BE2C (cell line): ENCODE data around the gene ASMTL.
"Not testable (repeated sequence)": the region's sequence is repeated elsewhere in the genome, so short reads cannot be mapped to it uniquely, and the experiment has no call there.

Experiments
- DNase-seq: peaks from one replicate; pipeline ENCODE4 v3.0.0-alpha.2; 2020
- H3K27me3 ChIP-seq: fragments of 250-450 bp; sonication (Bioruptor Pico); 2 replicates; pipeline ENCODE4 v1.5.1; 2020; ENCODE audit warnings: mild to moderate bottlenecking
- H3K36me3 ChIP-seq: fragments of 250-450 bp; sonication (Bioruptor Pico); 2 replicates; pipeline ENCODE4 v1.5.1; 2020; ENCODE audit warnings: mild to moderate bottlenecking
- H3K4me1 ChIP-seq: fragments of 250-450 bp; sonication (Bioruptor Pico); 2 replicates; pipeline ENCODE4 v1.5.1; 2020
- H3K4me3 ChIP-seq: 2 replicates; pipeline ENCODE4 v1.5.1; 2011; ENCODE audit warnings: low read depth, low read length
- H3K9me3 ChIP-seq: fragments of 250-450 bp; sonication (Bioruptor Pico); 2 replicates; pipeline ENCODE4 v1.5.1; 2020
- CTCF ChIP-seq: IDR thresholded peaks from 2 replicates; pipeline ENCODE4 v1.5.1; 2012; ENCODE audit warnings: mild to moderate bottlenecking, low read depth, low read length

The ASMTL gene

GRCh38 chrX:1435241-1435895, 17.3 kb downstream of the ASMTL start:
- Histone ChIP-seq H3K9me3 (no peaks in the 10 kb centered on the region), H3K4me3 (no peak overlapping the region), H3K27me3 (no peaks in the 10 kb centered on the region), H3K4me1 (no peaks in the 10 kb centered on the region), H3K36me3 (no peaks in the 10 kb centered on the region)
- no peak for TF ChIP-seq CTCF
- no peak for DNase-seq

GRCh38 chrX:1434871-1435240, 17.9 kb downstream of the ASMTL start:
- Histone ChIP-seq H3K4me3 (no peak overlapping the region), H3K27me3 (no peaks in the 10 kb centered on the region), H3K36me3 (no peaks in the 10 kb centered on the region), H3K9me3 (no peaks in the 10 kb centered on the region), H3K4me1 (no peaks in the 10 kb centered on the region)
- no peak for DNase-seq
- no peak for TF ChIP-seq CTCF

- no peak for DNase-seq
- H3K27me3 ChIP-seq, result no peaks in the 10 kb centered on the region
- no peaks in the 10 kb centered on the region for H3K36me3 ChIP-seq
- no peaks in the 10 kb centered on the region for H3K4me1 ChIP-seq
- TF ChIP-seq CTCF, result no peak
- no peaks in the 10 kb centered on the region for H3K9me3 ChIP-seq
- H3K4me3 ChIP-seq, result no peak overlapping the region
Measured at GRCh38 chrX:1433646-1434357, 18.9 kb downstream of the ASMTL start.

- H3K4me3 ChIP-seq, result no peak overlapping the region
- H3K36me3 ChIP-seq, result no peaks in the 10 kb centered on the region
- no peak for DNase-seq
- no peak for TF ChIP-seq CTCF
- H3K9me3 ChIP-seq, result no peaks in the 10 kb centered on the region
- no peaks in the 10 kb centered on the region for H3K4me1 ChIP-seq
- H3K27me3 ChIP-seq, result no peaks in the 10 kb centered on the region
Measured at GRCh38 chrX:1430451-1430850, 22.3 kb downstream of the ASMTL start.

- Histone ChIP-seq H3K4me1 (no peaks in the 10 kb centered on the region), H3K9me3 (no peaks in the 10 kb centered on the region), H3K27me3 (no peaks in the 10 kb centered on the region), H3K36me3 (no peaks in the 10 kb centered on the region), H3K4me3 (no peak overlapping the region)
- DNase-seq, result no peak
- TF ChIP-seq CTCF, result no peak
Measured at GRCh38 chrX:1427756-1428155, 25.0 kb downstream of the ASMTL start.

- not testable (repeated sequence) for H3K9me3 ChIP-seq, H3K27me3 ChIP-seq, DNase-seq, H3K4me1 ChIP-seq, H3K4me3 ChIP-seq, H3K36me3 ChIP-seq
Measured at GRCh38 chrX:1426321-1426720, 26.4 kb downstream of the ASMTL start.
